ENCODE results near the gene TSPAN12. TPM values are rescaled to one million over a fixed set of nuclear protein-coding genes. Genes with fewer than 3 reads are reported as not detected.

The TSPAN12 gene
- total RNA-seq, 1 experiment from 2014 or later: 0.05 TPM

GRCh38 chr7:120842121-120842621 lies 15.8 kb downstream of the TSPAN12 start:
- no peak for DNase-seq (ENCODE audit: low read depth)

- DNase-seq (ENCODE audit: low read depth): no peak
These were observed 16.3 kb downstream of the TSPAN12 start for GRCh38 chr7:120841608-120842007.

- DNase-seq (ENCODE audit: low read depth): no peak
These were observed 19.7 kb downstream of the TSPAN12 start for GRCh38 chr7:120838281-120838682.

GRCh38 chr7:120837599-120837998 lies 20.3 kb downstream of the TSPAN12 start:
- DNase-seq (ENCODE audit: low read depth): no peak

GRCh38 chr7:120836556-120837115 lies 21.3 kb downstream of the TSPAN12 start:
- no peak for DNase-seq (ENCODE audit: low read depth)

GRCh38 chr7:120834726-120835125 lies 23.2 kb downstream of the TSPAN12 start:
- DNase-seq (ENCODE audit: low read depth): no peak

- DNase-seq (ENCODE audit: low read depth): no peak
These were observed 24.4 kb downstream of the TSPAN12 start for GRCh38 chr7:120833546-120833945.

GRCh38 chr7:120832803-120833202 lies 25.1 kb downstream of the TSPAN12 start:
- no peak for DNase-seq (ENCODE audit: low read depth)

GRCh38 chr7:120831260-120831659 lies 26.7 kb downstream of the TSPAN12 start:
- DNase-seq (ENCODE audit: low read depth): no peak

GRCh38 chr7:120829487-120829886 lies 28.5 kb downstream of the TSPAN12 start:
- no peak for DNase-seq (ENCODE audit: low read depth)

GRCh38 chr7:120828528-120828927 lies 29.4 kb downstream of the TSPAN12 start:
- no peak for DNase-seq (ENCODE audit: low read depth)

GRCh38 chr7:120827371-120828118 lies 30.4 kb downstream of the TSPAN12 start:
- no peak for DNase-seq (ENCODE audit: low read depth)

GRCh38 chr7:120825576-120825975 lies 32.4 kb downstream of the TSPAN12 start:
- no peak for DNase-seq (ENCODE audit: low read depth)

- DNase-seq (ENCODE audit: low read depth): no peak
These were observed 32.8 kb downstream of the TSPAN12 start for GRCh38 chr7:120825152-120825551.

- no peak for DNase-seq (ENCODE audit: low read depth)
These were observed 38.1 kb downstream of the TSPAN12 start for GRCh38 chr7:120819861-120820260.

- no peak for DNase-seq (ENCODE audit: low read depth)
These were observed 40.1 kb downstream of the TSPAN12 start for GRCh38 chr7:120817851-120818250.

GRCh38 chr7:120814253-120814939 lies 43.5 kb downstream of the TSPAN12 start:
- no peak for DNase-seq (ENCODE audit: low read depth)

- DNase-seq (ENCODE audit: low read depth): no peak
These were observed 44.2 kb downstream of the TSPAN12 start for GRCh38 chr7:120813546-120814252.

- DNase-seq (ENCODE audit: low read depth): no peak
These were observed 44.9 kb downstream of the TSPAN12 start for GRCh38 chr7:120813089-120813488.

- DNase-seq (ENCODE audit: low read depth): no peak
These were observed 48.7 kb downstream of the TSPAN12 start for GRCh38 chr7:120809260-120809659.

- no peak for DNase-seq (ENCODE audit: low read depth)
These were observed 50.6 kb downstream of the TSPAN12 start for GRCh38 chr7:120807390-120807789.

GRCh38 chr7:120806669-120807068 lies 51.3 kb downstream of the TSPAN12 start:
- no peak for DNase-seq (ENCODE audit: low read depth)

All from M059J (cell line).